Activated CD4-positive, alpha-beta T cell treated with anti-CD3 and anti-CD28 coated beads, Interleukin-10, Interleukin-2, amounts not matched to agents 100 ng/mL and 50 ng/mL, durations not matched to agents 16 hours and 8 hours (primary cell): ENCODE results near the gene PROSER2.

Experiments used
- DNase-seq: peaks from one replicate; pipeline ENCODE4 v3.0.0-alpha.2; 2020

The PROSER2 gene

DNA sequence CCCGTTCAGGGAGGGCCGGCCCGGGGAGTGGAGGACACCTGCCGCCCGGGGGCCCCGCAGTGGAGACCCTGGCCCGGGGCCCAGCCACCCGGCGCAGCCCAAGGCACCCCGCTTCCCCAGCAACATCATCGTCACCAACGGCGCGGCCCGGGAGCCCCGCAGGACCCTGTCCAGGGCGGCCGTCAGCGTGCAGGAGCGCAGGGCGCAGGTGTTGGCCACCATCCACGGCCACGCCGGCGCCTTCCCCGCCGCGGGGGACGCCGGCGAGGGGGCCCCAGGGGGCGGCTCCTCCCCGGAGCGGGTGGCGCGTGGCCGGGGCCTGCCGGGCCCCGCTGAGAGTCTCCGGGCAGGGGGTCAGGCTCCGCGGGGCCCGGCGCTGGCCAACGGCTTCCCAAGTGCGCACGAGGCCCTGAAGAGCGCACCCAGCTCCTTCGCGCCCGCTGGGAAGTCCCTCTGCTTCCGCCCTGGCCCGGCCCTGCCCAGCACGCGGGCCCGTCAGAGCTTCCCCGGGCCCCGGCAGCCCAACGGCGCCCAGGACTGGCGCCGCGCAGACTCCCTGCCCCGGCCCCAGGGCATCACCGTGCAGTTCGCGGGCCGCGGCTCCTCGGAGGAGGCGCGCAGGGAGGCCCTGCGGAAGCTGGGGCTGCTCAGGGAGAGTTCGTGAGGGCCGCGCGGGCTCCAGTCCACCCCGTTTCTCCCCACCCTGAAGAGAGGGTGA is 46.7 kb downstream of the PROSER2 start:
- no peak for DNase-seq

DNA sequence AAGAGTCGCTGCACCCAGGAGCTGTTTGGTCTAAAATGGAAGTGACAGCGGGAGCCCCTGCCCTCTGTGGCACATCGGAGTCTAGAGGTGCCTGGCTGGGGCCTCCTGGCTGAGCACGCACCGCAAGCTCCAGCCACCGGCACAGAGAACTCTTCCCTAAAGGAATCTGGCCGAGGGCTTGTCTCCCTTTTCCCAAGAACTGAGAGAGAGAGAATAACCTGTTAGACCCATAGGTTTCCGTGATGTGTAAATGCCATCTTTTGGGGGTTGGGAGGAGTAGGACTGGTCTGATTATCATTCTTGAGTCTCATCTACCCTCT is 47.3 kb downstream of the PROSER2 start:
- DNase-seq = no peak

DNA sequence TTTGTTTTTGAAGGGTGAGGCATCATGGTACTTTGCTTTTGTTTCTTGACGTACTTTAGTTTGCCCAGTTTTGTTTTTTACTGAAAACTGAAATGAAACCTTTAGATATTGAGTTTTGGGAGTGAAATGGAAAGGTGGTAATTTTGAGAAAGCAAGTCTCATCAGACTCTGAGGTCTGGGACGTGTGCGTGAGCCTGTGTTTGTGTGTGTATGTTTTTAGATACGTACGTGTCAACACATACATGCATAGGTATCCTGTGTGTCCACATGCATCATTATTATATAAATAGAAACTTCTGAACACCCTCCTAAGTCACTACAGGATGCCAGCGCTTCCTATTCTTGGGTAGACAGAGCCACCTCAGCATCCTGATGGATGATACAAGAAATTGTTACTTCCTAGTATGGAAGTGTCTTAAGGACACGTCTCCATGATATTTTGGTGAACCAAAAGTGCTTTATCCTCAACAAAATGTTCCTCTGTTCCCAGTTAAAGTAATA is 47.8 kb downstream of the PROSER2 start:
- DNase-seq = no peak

DNA sequence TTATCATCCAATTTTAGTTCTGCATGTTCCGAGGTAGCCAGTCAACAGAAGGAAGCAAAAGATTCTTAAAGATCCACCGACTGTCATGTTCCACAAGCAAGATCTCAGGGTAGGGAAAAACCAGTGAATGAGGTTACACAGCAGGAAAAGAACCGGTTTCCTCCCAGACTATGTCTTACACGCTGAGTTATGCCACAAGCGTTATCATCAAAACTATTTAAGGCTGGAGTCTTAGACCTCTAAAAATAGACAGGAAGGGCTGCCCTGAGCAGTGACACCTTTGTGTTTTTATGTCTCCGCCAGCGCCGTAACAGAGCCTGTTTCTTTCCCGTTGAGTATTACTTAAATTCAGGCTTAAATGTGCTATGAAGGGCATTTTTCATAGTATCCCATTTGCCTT is 48.3 kb downstream of the PROSER2 start:
- DNase-seq = no peak

DNA sequence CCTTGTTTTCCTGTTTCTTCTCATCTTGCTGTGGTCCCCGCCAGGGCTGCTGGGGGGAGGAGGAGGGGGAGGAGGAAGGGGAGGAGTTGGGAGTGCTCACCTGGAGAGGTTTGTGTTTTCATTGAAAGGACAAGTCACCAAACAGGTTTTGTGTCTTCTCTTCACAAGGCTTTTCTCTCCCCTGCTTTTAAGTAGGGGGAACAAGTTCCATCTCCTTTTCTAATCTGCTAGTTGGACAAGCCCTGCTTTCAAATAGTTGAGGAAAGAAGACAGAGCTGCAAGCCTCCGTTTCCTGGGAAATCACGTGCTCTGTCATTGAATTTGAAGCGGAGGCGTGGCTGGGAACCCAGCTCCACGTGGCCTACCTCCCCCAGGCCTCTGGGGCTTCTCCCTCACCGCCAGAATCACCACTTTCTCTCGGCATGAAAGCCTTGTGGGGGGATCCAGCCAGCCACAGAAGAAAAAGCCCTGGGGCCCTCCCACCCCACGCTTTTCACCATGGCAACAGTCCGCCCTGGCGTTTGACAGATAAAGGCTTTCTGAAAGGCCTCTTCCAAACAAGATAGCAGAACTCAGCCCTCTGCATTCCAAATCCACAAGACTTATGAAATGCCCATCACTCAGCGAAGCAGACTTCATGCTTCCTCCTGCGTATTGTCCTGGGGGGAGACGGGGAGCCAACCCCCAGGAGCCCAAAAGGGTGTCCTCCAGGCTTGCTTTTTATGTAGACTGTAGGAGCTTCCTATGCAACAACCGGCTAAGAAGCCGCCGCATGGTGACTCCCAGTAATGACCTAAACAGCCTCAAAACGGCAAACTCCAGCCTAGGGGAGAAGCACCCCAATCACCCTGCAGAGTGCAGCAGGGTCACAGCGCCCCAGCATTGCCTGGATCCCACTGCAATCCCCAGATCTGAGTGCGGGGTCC is 51.7 kb downstream of the PROSER2 start:
- peak; percentile 11 for DNase-seq

DNA sequence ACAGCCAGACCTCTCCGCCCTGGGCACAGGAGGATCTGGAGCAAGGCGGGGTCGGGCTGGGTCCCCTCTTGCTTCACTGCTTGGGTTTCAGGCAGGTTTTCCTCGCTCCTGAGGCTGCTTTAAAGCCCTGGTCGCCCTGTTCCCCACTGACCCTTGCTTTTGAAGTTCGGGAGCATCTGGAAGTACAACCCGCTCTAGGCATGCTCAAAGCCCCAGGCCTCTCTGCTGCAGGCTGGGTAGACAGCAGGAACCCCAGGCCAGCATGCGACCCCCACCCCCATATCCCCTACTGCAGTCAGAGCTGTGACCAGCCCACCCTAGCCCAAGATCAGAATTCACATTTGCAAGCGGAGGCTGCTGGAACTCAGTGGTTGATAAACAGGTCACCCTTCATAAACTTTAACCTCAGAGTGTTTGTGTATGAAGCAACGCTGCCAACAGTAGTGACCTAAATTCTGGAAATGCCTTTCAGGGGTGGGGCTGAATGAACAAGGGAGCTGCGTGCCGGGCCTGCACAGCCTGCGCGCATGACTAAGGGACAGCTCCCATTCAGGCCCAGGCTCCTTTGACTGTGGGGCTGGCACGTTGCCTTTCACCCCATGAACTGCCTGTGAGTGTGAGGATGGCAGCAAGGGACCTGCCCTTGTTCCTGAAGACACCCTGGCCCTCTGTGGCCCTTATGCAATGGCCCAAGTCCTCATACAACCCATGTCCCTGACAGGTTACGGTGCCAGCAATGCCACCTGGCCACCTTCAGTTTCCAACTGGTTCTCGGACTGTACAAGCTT is 52.5 kb downstream of the PROSER2 start:
- no peak for DNase-seq

DNA sequence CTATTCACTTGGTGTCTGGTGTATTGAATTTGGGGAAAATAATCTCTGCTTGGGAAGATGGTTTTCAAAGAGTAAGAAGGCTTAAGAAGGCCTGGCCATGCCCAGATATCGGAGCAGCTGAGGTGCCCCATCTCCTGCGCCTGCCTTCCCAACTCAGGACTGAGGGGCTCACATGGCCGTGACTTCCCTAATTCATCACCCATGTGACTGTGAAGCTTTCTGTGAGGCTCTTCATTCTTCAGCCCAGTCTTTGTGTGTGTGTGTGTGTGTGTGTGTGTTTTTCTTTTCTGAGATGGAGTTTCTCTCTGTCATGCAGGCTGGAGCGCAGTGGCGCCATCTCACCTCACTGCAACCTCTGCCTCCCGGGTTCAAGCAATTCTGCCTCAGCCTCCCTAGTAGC is 53.2 kb downstream of the PROSER2 start:
- no peak for DNase-seq

DNA sequence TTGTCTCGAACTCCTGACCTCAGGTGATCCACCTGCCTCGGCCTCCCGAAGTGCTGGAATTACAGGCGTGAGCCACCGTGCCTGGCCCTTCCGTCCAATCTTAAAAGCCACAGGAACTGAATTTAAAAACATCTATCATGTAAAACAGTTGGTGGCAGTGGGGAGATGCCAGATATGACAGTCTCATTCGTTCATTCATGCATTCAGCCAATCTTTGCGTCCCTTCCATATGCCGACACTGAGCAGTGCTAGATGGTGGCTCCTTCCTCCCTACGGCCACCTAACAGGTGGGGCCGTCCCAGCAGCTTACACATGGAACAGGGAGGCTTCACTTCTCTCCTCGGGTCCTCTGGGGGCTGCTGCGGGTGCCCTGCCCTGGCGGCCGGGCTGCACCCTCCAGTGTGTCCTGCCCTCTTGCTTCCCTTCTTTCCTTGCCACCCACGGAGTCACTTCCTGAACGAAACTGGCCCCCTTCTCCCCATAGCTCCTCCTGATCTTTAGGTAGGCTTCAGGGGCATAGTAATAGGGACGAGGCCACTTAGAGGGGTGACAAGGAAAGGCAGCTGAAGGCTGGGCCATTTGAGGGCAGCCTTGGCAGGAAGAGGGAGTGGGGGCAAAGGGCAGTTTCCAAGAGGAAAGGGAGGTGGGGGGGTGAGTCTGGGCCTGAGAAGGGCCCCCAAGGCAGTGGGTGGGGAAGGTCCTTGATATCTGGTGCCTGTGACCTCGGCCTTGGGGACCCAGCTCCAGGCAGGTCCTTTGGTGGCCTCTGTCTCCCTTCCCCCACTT is 53.8 kb downstream of the PROSER2 start:
- DNase-seq = no peak

DNA sequence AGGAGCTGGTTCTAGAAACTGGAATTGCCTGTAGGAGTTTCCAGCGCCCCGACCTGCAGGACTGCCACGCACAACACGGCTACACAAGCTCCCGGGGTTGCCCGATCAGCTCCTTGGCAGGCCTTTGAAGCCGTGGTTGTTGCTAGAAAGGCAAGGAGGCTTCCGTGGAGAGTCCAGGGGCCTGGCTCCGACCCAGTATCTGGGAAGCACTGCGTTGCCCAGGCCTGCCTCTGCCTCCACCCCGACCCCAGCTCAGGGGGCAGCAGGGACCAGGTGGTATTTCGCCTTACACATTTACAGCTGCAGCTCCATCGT is 54.4 kb downstream of the PROSER2 start:
- DNase-seq = no peak

DNA sequence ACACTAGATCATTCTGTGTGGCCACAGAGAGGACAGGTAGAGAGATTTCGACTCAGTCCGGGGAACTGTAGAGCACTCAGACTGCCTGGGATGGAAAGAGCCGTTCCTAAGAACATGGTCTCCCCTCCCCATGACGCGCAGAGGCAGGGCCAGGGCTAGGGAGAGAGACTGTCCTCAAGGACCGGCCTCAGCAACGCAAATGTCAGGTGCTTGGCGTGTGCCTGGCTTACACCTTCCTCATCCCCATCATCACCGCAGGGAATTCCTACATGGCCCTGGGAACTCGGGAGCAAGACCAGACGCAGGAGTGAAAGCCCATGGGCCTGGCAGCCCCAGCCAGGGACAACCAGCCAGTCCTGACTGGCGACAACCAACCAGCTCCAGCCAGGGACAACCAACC is 55.6 kb downstream of the PROSER2 start:
- DNase-seq = no peak

DNA sequence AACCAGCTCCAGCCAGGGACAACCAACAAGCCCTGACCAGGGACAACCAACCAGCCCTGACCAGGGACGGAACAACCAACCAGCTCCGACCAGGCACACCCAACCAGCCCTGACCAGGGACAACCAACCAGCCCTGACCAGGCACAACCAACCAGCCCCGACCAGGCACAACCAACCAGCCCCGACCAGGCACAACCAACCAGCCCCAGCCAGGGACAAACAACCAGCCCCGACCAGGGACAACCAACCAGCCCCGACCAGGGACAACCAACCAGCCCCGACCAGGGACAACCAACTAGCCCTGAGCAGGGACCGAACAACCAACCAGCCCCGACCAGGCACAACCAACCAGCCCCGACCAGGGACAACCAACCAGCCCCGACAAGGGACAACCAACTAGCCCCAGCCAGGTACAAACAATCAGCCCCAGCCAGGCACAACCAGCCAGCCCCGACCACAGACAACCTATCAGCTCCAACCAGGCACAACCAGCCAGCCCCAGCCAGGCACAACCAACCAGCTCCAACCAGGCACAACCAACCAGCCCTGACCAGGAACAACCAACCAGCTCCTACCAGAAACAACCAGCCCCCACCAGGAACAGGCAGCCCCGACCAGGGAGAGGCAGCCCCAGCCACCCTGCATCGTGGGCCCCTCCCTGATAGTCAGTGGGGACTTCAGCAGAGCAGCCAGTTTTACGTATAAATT is 56.4 kb downstream of the PROSER2 start:
- no peak for DNase-seq

DNA sequence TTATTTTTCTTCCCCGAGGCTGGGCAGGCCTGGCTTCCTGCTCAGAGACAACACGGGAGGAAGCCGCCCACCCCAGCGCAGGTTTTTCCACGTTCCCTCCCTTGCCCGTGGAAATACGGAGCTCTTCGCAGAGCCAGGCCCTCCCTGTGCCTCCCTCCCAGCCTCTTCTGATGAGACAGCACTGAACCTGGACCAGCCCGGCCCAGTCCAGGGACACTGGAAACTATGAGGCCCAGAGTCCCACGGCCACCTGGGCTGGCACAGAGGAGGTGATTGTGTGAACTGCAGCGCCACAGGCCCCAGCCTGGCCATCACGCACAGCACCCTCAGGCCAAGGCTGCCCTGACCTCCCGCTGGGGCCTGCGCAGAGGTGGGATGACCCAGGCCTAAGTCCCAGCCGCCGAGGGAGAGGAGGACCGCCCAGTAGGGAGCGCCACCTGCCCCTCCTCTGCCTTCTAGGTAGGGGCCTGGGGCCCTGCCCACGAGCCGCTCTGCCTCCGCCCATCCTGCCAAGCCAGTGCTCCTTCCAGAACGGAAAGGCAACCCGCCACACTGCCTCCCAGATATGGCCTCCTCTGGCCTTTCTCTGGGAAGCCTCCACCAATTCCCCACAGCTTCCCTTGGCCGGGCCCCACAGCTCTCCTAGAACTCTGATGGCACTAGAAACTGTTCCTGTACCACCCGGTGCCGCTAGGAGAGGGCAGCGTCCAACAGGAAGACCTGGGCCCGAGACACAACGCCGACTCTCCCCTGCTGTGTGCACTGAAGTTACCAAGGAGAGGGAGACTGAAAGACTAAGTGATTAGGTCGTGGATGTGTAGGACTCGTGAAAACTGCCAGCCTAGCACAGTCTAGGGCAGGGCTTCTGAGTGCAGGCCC is 57.2 kb downstream of the PROSER2 start:
- no peak for DNase-seq

DNA sequence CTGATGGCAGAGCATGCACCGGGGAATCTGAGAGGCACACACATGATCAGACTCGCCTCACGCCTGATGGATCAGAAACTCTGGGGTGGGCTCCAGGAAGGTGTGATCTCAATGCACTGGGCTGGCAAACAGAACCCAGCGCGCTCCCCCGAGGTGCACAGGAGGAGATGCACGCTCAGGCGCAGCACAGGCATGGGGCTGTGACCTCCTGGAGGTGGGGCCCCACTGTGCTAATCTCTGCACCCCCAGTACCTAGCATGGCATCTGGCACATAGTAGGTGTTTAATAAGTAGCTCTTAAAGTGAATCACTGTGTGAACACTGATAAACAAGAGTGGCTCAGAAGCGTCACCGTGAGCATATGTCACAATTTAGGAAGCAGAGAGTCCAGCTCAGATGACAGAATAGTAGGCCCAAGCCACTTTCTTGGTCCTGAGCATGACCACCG is 57.9 kb downstream of the PROSER2 start:
- no peak for DNase-seq

DNA sequence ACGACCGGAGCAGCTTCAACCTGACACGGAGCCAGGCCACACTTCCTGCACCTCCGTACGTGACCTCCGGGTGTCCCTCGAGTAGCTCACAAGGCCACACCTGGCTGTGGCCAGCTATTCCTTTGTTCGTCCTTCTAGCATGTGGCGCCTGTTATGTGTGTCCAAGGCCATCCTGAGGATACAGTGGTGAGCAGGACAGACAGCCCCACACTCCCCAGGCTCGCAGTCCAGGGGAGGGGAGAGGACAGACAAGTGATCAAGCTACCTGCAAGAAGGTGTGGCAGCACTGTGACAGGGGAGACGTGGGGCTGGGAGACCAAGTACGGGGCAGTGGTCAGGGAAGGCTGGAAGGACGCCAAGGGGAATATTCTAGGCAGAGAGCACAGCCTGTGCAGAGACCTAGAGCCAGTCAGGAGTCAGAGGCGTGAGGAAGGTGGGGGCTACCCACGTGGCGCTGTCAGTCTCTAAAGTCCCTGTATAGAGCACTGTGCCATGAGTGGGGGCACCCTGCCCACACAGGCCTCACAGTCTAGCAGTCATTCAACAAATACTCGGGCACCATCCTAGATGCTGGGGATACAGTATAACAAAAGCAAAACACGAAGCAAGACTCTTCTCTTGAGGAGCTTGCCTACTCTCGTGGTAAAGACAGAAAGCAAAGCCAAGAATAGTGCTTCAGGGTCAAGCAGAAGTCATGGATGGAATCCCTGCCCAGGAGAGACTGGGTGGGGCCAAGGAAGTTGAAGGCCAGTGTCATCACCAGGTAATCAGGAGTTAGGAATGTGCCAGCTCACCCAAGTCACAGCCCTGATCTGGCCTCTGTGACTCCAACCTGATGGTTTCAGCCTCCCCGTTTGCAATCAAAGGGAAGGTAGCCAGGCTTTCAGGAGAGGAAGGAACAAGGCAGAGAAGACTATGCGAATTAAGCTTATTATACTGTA is 58.6 kb downstream of the PROSER2 start:
- no peak for DNase-seq

DNA sequence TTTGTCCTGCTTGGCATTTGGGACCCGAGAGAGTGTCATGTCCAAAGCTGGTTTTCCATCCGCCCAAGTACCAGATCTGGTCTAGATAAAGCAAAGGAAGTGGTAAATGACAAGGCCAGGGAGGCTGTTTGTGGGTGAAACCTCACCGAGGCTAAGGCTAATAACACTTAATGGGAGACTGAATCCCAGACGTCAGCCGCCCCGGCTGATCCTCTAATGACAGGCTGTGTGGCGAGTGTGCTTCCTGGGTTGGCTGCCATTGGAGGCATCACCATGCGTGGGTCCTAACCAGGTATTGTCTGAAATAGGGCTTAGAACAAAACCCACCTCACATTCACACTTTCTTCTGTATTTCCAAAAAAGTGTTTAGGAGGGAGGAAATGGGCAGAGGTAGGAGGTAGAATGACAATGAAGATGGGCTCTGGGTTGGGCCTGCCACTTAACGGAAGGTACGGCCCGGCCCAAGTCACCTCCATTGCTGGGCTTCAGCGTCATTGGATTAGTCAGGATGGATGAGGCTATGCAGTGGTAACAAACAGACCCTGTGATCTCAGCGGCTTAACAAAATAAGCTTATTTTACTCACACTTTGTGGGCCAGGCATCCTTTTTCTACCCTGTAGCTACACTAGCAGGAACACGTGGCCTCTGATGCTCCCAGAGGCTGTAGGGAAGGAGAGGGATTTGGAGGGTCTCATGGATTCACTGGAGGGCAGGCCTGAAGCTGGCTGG is 59.7 kb downstream of the PROSER2 start:
- DNase-seq = peak; percentile 29

DNA sequence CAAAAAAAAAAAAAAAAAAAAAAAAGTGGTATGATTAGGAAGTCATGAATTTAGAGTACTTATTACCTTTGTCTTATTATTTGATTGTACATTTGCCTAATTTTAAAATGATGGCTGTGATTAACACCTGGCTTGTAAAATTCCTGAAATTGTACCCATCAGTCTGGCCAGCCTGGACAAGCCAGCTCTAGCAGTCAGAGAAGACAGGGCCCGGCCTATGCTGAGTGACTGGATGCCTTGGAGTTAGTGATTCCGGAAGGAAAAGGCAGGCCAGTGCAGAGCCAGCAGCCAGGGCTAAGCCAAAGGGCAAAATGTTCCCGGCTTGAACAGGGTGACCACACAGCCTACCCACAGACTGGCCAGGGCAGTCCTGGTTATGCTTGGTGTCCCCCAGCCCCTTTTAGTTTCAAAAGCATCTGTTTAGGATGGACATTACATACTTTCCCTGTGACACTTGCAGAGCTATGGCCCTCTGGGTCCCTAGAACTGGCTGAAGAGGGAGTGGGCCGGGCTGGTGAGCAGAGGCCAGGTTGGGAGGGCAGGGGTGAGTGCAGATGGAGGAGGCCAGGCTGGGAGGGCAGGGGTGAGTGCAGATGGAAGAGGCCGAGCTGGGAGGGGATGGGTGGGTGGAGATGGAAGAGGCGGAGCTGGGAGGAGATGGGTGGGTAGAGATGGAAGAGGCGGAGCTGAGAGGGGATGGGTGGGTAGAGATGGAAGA is 61.7 kb downstream of the PROSER2 start:
- DNase-seq = no peak

DNA sequence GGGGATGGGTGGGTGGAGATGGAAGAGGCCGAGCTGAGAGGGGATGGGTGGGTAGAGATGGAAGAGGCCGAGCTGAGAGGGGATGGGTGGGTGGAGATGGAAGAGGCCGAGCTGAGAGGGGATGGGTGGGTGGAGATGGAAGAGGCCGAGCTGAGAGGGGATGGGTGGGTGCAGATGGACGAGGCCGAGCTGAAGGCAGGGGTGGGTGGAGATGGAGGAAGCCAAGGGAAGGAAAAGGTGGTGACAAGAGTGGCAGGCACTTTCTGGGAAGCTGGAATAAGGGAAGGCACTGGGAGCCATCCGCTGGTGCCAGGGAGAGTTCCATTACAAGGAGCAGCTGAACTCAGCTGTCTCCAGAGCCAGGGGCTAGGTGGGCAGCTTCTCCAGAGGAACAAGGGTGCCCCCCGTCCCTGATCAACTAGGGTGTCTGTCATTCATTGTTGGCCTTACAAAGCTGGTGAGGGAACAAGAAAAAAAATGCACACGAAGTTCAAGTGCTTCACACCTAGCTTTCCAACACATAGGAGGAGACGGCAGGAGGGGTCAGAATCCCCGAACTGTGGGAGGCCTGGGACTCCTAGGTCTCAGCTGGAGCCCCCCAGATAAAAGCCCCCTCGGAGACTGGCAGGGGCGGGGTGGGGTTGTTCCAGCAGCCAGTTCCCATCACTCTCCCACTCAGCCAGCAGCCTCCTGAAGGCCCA is 62.4 kb downstream of the PROSER2 start:
- no peak for DNase-seq

DNA sequence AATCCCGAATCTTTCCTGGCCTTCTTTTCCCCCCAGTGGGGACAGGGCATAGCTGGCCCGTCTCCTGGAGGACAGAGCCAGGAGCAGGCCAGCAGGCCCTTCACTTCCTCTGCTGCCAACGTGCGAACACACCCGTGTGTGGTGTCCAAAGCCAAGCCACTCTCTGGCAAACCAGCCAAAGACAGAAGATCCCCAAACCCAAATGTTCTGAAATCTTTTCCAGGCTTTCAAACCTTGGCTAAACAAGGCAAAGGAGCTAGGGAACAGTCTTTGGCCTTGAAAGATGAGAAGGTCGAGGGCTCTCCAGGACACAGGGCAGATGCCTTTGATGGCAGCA is 63.0 kb downstream of the PROSER2 start:
- no peak for DNase-seq
